WTC11 (cell line): Measurements from ENCODE around the gene UQCRC2.

Source experiments
- JUN ChIP-seq: sonication (generic); formaldehyde crosslinking; IDR thresholded peaks from 2 replicates; pipeline ENCODE4 v1.8.0; 2023; ENCODE audit warnings: mild to moderate bottlenecking, missing genetic modification reagents
- MAX ChIP-seq: sonication (generic); formaldehyde crosslinking; IDR thresholded peaks from 2 replicates; pipeline ENCODE4 v1.8.0; 2022; ENCODE audit warnings: mild to moderate bottlenecking, missing genetic modification reagents
- NR2C2 ChIP-seq: sonication (generic); formaldehyde crosslinking; IDR thresholded peaks from 2 replicates; pipeline ENCODE4 v1.8.0; 2022; ENCODE audit warnings: mild to moderate bottlenecking, missing genetic modification reagents

GRCh38 chr16:21952793-21953540, at the start of gene UQCRC2:
- TF ChIP-seq JUN (CRISPR knock-in tag) (0 out of 2 replicates have a peak, but pooled peaks have one; percentile 12), MAX (CRISPR knock-in tag) (peak; percentile 26; the same call in 1 of the 2 replicates), NR2C2 (CRISPR knock-in tag) (no peak)
